CD4-positive, CD25-positive, alpha-beta regulatory T cell (primary cell): ENCODE data around the gene NCBP3. TPM values are rescaled to one million over a fixed set of nuclear protein-coding genes. Genes with fewer than 3 reads are reported as not detected.
A peak's percentile ranks its signal among the peaks of the same experiment; 100 is the strongest.

ENCODE experiments used
- ATAC-seq, 2 donors: fragments of 150-1000 bp; cut with Tn5 transposase; one replicate each; pipeline ENCODE4 v1.10.0; 2021; ENCODE audit warnings: low read depth in 2 of 2, moderate number of reproducible peaks in 2 of 2, moderate library complexity in 1 of 2
- DNase-seq, 3 donors: peaks; one replicate each; pipeline versions ENCODE4 v3.0.0 to v3.0.0-alpha.2; 2012 to 2022; ENCODE audit warnings: mixed read lengths in 1 of 3
- H3K27ac ChIP-seq: one replicate; pipeline ENCODE4 v1.7.0; 2013; ENCODE audit warnings: mild to moderate bottlenecking, low read length; ENCODE audit not compliant: insufficient read depth, poor library complexity, severe bottlenecking
- H3K27me3 ChIP-seq: one replicate; pipeline ENCODE4 v1.7.0; 2013; ENCODE audit warnings: low read length; ENCODE audit not compliant: control insufficient read depth, insufficient read depth
- H3K36me3 ChIP-seq: one replicate; pipeline ENCODE4 v1.7.0; 2013; ENCODE audit warnings: mild to moderate bottlenecking, low read length, moderate library complexity; ENCODE audit not compliant: control insufficient read depth, insufficient read depth
- H3K4me1 ChIP-seq: 2 replicates; pipeline ENCODE4 v1.7.0; 2013; ENCODE audit warnings: mild to moderate bottlenecking, low read length; ENCODE audit not compliant: insufficient read depth, control insufficient read depth, poor library complexity, severe bottlenecking
- H3K4me3 ChIP-seq: one replicate; pipeline ENCODE4 v1.7.0; 2013; ENCODE audit warnings: low read depth, mild to moderate bottlenecking, low read length, moderate library complexity
- H3K9me3 ChIP-seq, 2 experiments: 1 replicate in 1 of 2; 2 replicates in 1 of 2; pipeline ENCODE4 v1.7.0; 2013; ENCODE audit warnings: low read length in 2 of 2, mild to moderate bottlenecking in 1 of 2, moderate library complexity in 1 of 2; ENCODE audit not compliant: control insufficient read depth in 2 of 2
- H3K27ac Mint-ChIP-seq, 3 donors: one replicate each; pipeline ENCODE4 v1.8.0; 2020 to 2022; ENCODE audit warnings: mild to moderate bottlenecking in 3 of 3, mixed read lengths in 3 of 3, moderate library complexity in 2 of 3
- H3K27me3 Mint-ChIP-seq: one replicate; pipeline ENCODE4 v1.8.0; 2022; ENCODE audit warnings: mild to moderate bottlenecking, mixed read lengths
- H3K36me3 Mint-ChIP-seq: one replicate; pipeline ENCODE4 v1.8.0; 2020; ENCODE audit warnings: mixed read lengths
- H3K4me1 Mint-ChIP-seq, 4 donors: one replicate each; pipeline ENCODE4 v1.8.0; 2020 to 2022; ENCODE audit warnings: mixed read lengths in 4 of 4, mild to moderate bottlenecking in 1 of 4
- H3K4me3 Mint-ChIP-seq, 4 donors: one replicate each; pipeline ENCODE4 v1.8.0; 2020 to 2022; ENCODE audit warnings: mild to moderate bottlenecking in 4 of 4, mixed read lengths in 4 of 4, moderate library complexity in 3 of 4
- H3K9me3 Mint-ChIP-seq, 7 donors: one replicate each; pipeline ENCODE4 v1.8.0; 2020 to 2022; ENCODE audit warnings: mixed read lengths in 7 of 7, mild to moderate bottlenecking in 3 of 7, moderate library complexity in 2 of 7
- polyA plus RNA-seq, 4 donors: library from polyadenylated mRNA; unstranded; fragments of 300-500 nt; fragmentation: Illumina TruSeq; gene quantifications; one replicate each; pipeline ENCODE4 v1.2.3, GENCODE V29; 2021
- total RNA-seq: library from RNA; stranded (reverse); gene quantifications from one replicate; pipeline ENCODE4 v1.2.3, GENCODE V29; 2022

The NCBP3 gene
- total and polyA plus RNA-seq, 5 donors from 2014 or later: 10.5 to 46.0 (median 12.8) TPM

GRCh38 chr17:3765981-3766380, 80.1 kb downstream of the NCBP3 start:
- Mint-ChIP-seq H3K36me3 (no peaks in the 10 kb centered on the region), H3K27me3 (no peaks in the 10 kb centered on the region), H3K27ac (peak overlapping the region; percentile 90 to 92 (median 90)), H3K4me3 (peak overlapping the region; percentile 71 to 91 (median 81)), H3K4me1 (peaks cover 0 to 66% (median 30%) of the 10 kb centered on the region in 4 donors), H3K9me3 (peaks cover 0 to 5% (median 0%) of the 10 kb centered on the region in 7 donors)
- peak overlapping the region; percentile 44 for H3K4me3 ChIP-seq
- no peaks in the 10 kb centered on the region for H3K9me3 ChIP-seq
- no peaks in the 10 kb centered on the region for H3K27me3 ChIP-seq
- H3K36me3 ChIP-seq: no peaks in the 10 kb centered on the region
- H3K27ac ChIP-seq: no peak overlapping the region
- peaks cover 38% of the 10 kb centered on the region for H3K4me1 ChIP-seq
- no peak for ATAC-seq
- no peak for DNase-seq

GRCh38 chr17:3763777-3764170, 82.3 kb downstream of the NCBP3 start:
- H3K36me3 Mint-ChIP-seq: no peaks in the 10 kb centered on the region
- H3K4me3 Mint-ChIP-seq: peak overlapping the region in 3 of 4 donors; percentile 17 to 50 (median 24)
- DNase-seq (no peak), ATAC-seq (no peak)
- peak overlapping the region in 2 of 3 donors; percentile 42 to 67 for H3K27ac Mint-ChIP-seq
- no peaks in the 10 kb centered on the region for H3K27me3 Mint-ChIP-seq
- no peak overlapping the region for H3K4me3 ChIP-seq
- peaks cover 33% of the 10 kb centered on the region for H3K4me1 ChIP-seq
- H3K9me3 Mint-ChIP-seq: peaks cover 0 to 5% (median 0%) of the 10 kb centered on the region in 7 donors
- H3K36me3 ChIP-seq: no peaks in the 10 kb centered on the region
- no peak overlapping the region for H3K27ac ChIP-seq
- H3K27me3 ChIP-seq: no peaks in the 10 kb centered on the region
- H3K9me3 ChIP-seq: no peaks in the 10 kb centered on the region
- peaks cover 0 to 47% (median 32%) of the 10 kb centered on the region in 4 donors for H3K4me1 Mint-ChIP-seq

GRCh38 chr17:3762922-3763776, 82.9 kb downstream of the NCBP3 start:
- Mint-ChIP-seq H3K4me3 (peak overlapping the region in 2 of 4 donors; percentile 17 to 50), H3K9me3 (peaks cover 0 to 5% (median 0%) of the 10 kb centered on the region in 7 donors), H3K4me1 (peaks cover 0 to 42% (median 29%) of the 10 kb centered on the region in 4 donors), H3K36me3 (no peaks in the 10 kb centered on the region), H3K27me3 (no peaks in the 10 kb centered on the region), H3K27ac (peak overlapping the region in 2 of 3 donors; percentile 42 to 67)
- DNase-seq (peak in 1 of 3 donors; percentile 88), ATAC-seq (peak; percentile 44 to 48)
- Histone ChIP-seq H3K27ac (no peak overlapping the region), H3K36me3 (no peaks in the 10 kb centered on the region), H3K9me3 (no peaks in the 10 kb centered on the region), H3K4me3 (no peak overlapping the region), H3K27me3 (no peaks in the 10 kb centered on the region), H3K4me1 (peaks cover 33% of the 10 kb centered on the region)

- Mint-ChIP-seq H3K9me3 (peaks cover 0 to 1% (median 0%) of the 10 kb centered on the region in 7 donors), H3K36me3 (no peaks in the 10 kb centered on the region), H3K27ac (no peak overlapping the region), H3K4me1 (peaks cover 0 to 40% (median 24%) of the 10 kb centered on the region in 4 donors), H3K27me3 (no peaks in the 10 kb centered on the region), H3K4me3 (no peak overlapping the region)
- Histone ChIP-seq H3K27ac (no peak overlapping the region), H3K9me3 (no peaks in the 10 kb centered on the region), H3K4me1 (peaks cover 32% of the 10 kb centered on the region), H3K36me3 (no peaks in the 10 kb centered on the region), H3K27me3 (no peaks in the 10 kb centered on the region), H3K4me3 (no peak overlapping the region)
- ATAC-seq: no peak
- DNase-seq: no peak
Observed at GRCh38 chr17:3761918-3762380, 84.1 kb downstream of the NCBP3 start.

GRCh38 chr17:3761036-3761917, 84.8 kb downstream of the NCBP3 start:
- H3K9me3 Mint-ChIP-seq: no peaks in the 10 kb centered on the region
- Histone ChIP-seq H3K4me3 (no peak overlapping the region), H3K4me1 (peaks cover 27% of the 10 kb centered on the region), H3K9me3 (no peaks in the 10 kb centered on the region), H3K27ac (no peak overlapping the region), H3K36me3 (no peaks in the 10 kb centered on the region), H3K27me3 (no peaks in the 10 kb centered on the region)
- no peak overlapping the region for H3K27ac Mint-ChIP-seq
- ATAC-seq: no peak
- DNase-seq: no peak
- no peaks in the 10 kb centered on the region for H3K27me3 Mint-ChIP-seq
- H3K36me3 Mint-ChIP-seq: no peaks in the 10 kb centered on the region
- H3K4me3 Mint-ChIP-seq: peak overlapping the region in 1 of 4 donors; percentile 49
- H3K4me1 Mint-ChIP-seq: peaks cover 0 to 35% (median 23%) of the 10 kb centered on the region in 4 donors

GRCh38 chr17:3759597-3760216, 86.3 kb downstream of the NCBP3 start:
- Histone ChIP-seq H3K27me3 (no peaks in the 10 kb centered on the region), H3K27ac (no peak overlapping the region), H3K9me3 (no peaks in the 10 kb centered on the region), H3K4me3 (no peak overlapping the region), H3K36me3 (no peaks in the 10 kb centered on the region), H3K4me1 (peaks cover 21% of the 10 kb centered on the region)
- peaks cover 0 to 25% (median 11%) of the 10 kb centered on the region in 4 donors for H3K4me1 Mint-ChIP-seq
- no peaks in the 10 kb centered on the region for H3K36me3 Mint-ChIP-seq
- no peak overlapping the region for H3K27ac Mint-ChIP-seq
- ATAC-seq (no peak), DNase-seq (no peak)
- H3K4me3 Mint-ChIP-seq: peak overlapping the region in 1 of 4 donors; percentile 10
- H3K27me3 Mint-ChIP-seq: no peaks in the 10 kb centered on the region
- no peaks in the 10 kb centered on the region for H3K9me3 Mint-ChIP-seq

GRCh38 chr17:3755335-3756030, 90.6 kb downstream of the NCBP3 start:
- no peaks in the 10 kb centered on the region for H3K27me3 Mint-ChIP-seq
- no peaks in the 10 kb centered on the region for H3K36me3 ChIP-seq
- H3K4me1 Mint-ChIP-seq: peaks cover 0 to 40% (median 12%) of the 10 kb centered on the region in 4 donors
- peak overlapping the region; percentile 73 for H3K27ac ChIP-seq
- H3K9me3 ChIP-seq: no peaks in the 10 kb centered on the region
- H3K27ac Mint-ChIP-seq: peak overlapping the region in 2 of 3 donors; percentile 23 to 67
- no peaks in the 10 kb centered on the region for H3K36me3 Mint-ChIP-seq
- ATAC-seq: no peak
- no peaks in the 10 kb centered on the region for H3K9me3 Mint-ChIP-seq
- no peak overlapping the region for H3K4me3 ChIP-seq
- peak overlapping the region in 3 of 4 donors; percentile 41 to 50 (median 44) for H3K4me3 Mint-ChIP-seq
- H3K4me1 ChIP-seq: peaks cover 27% of the 10 kb centered on the region
- no peaks in the 10 kb centered on the region for H3K27me3 ChIP-seq
- DNase-seq: no peak
